HG03520 (cell line): Measurements from ENCODE around the gene THRAP3.
"Not testable (repeated sequence)": the region's sequence is repeated elsewhere in the genome, so short reads cannot be mapped to it uniquely, and the experiment has no call there.

Source experiments
- ATAC-seq: cut with Tn5 transposase; IDR thresholded peaks from one replicate; pipeline ENCODE4 v1.9.1; 2021; ENCODE audit warnings: mild to moderate bottlenecking, moderate library complexity; ENCODE audit not compliant: unreplicated experiment

Gene THRAP3, protein sequence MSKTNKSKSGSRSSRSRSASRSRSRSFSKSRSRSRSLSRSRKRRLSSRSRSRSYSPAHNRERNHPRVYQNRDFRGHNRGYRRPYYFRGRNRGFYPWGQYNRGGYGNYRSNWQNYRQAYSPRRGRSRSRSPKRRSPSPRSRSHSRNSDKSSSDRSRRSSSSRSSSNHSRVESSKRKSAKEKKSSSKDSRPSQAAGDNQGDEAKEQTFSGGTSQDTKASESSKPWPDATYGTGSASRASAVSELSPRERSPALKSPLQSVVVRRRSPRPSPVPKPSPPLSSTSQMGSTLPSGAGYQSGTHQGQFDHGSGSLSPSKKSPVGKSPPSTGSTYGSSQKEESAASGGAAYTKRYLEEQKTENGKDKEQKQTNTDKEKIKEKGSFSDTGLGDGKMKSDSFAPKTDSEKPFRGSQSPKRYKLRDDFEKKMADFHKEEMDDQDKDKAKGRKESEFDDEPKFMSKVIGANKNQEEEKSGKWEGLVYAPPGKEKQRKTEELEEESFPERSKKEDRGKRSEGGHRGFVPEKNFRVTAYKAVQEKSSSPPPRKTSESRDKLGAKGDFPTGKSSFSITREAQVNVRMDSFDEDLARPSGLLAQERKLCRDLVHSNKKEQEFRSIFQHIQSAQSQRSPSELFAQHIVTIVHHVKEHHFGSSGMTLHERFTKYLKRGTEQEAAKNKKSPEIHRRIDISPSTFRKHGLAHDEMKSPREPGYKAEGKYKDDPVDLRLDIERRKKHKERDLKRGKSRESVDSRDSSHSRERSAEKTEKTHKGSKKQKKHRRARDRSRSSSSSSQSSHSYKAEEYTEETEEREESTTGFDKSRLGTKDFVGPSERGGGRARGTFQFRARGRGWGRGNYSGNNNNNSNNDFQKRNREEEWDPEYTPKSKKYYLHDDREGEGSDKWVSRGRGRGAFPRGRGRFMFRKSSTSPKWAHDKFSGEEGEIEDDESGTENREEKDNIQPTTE

DNA sequence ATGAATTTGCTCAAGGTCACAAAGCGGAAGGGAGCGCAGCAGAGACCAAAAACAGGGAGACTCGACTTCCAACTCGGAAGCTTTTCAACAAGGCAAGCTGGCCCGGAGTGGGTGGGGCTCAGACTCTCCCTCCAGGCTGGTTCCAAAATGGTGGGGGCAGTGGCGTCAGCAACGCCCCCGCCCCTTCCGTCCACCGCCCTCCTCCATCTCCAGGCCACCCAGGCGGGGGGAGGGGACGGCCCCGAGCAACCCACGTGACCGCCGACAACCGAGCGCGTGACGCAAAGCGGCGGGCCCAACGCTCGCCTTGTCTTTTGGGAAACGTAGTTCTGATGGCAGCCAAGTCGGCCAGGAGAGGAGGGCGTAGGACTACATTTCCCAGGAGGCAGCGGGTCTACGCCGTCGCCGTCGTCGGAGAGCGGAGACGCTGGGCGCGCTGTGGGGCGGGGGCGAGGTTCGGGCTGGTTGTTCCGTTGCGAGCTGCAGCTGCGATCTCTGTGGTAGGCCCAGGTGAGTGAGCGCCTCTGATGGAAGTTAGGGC lies at the start of gene THRAP3:
TSS of gene THRAP3 (plus strand) at position 448 of the 541 bp plus-strand sequence. CDS start 58,121 bp downstream, outside the sequence.
- ATAC-seq: peak; percentile 85

DNA sequence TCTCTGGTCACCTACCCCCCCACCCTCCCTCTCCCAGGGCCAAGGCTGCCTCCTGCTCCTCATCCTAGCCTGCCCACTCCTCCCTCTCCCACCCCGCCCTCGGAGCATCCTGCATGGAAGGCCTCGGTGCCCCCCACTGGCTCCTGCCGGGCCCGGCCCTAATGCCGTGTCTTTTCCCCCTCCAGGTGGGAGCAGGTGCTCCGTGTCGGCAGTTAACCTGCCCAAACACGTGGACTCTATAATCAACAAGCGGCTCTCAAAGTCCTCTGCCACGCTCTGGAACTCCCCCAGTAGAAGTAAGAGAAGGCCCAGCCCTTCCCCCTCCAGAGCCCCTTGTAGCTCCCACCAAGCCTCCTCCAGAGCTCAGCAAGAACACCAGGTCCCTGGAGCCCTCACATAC lies 49.5 kb upstream of the THRAP3 start:
- ATAC-seq: no peak

DNA sequence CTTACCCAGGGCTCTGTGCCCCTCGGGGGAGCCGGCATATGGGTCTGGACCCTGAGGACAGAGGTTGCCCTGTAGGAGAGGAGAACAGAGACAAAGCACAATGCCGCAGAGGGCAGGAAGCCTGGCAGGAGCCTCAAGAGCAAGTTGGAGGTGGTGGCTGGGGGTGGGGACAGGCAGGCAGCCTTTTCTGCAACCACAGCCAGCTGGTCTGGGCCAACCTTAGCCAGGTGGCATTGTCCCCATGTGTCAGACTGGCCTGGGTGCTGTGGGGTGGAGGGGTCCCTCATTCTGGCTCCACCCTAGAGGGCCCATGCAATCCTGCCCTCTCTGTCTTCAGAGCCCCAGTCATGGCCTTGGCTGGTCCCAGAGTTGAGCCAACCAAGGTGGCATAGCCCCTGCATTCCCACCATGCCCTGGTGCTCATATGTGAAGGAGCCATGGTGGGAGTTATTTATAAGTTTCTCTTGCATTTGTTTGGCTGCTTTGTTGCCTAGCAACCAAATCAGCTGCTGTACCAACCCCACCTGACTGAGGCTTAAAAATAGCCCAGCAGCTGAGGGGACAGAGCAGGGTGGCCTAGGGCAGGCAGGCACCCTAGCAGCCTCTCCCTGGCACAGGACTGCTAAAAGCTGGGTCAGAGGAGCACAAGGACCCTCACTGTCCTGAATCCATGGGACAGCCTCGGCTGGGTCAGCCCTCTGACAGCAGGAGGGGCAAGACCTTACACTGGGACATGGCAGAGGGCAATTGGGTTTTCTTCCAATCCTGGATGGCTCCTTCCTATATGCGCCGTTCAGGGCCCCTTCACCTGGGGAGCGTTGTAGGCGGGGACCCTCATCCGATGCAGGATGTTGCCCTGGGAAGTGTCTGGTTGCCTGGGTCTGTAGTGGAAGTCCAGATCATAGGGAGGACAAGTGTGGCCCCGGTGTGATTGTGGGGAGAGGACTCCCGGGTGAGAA lies 48.8 kb upstream of the THRAP3 start:
- no peak for ATAC-seq

DNA sequence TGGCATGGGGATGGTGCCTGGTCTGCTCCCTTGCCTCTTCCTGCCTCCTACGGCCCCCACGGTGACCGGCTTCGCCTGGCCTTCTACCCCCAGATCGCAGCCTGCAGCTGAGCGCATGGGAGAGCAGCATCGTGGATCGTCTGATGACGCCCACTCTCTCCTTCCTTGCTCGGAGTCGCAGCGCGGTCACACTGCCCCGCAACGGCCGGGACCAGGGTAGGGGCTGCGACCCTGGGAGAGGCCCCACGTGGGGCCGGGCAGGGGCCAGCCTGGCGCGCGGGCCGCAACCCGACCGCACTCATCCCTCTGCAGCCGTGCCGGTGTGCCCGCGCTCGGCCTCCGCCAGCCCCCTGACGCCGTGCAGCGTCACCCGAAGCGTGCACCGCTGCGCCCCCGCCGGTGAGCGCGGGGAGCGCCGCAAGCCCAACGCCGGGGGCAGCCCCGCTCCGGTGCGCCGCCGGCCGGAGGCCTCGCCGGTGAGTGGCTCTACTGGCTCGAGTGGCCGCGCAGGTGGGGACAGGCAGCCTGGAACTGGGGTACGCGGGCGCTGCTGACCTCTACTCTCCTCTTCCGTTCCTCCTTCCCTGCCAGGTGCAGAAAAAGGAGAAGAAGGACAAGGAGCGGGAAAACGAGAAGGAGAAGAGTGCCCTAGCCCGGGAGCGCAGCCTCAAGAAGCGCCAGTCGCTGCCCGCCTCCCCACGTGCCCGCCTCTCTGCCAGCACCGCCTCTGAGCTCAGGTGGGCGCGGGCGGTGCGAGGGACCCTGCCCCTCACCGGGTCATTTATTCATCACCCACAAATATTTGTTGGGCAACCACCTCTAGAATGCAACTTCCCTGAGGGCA lies 47.9 kb upstream of the THRAP3 start:
- no peak for ATAC-seq

DNA sequence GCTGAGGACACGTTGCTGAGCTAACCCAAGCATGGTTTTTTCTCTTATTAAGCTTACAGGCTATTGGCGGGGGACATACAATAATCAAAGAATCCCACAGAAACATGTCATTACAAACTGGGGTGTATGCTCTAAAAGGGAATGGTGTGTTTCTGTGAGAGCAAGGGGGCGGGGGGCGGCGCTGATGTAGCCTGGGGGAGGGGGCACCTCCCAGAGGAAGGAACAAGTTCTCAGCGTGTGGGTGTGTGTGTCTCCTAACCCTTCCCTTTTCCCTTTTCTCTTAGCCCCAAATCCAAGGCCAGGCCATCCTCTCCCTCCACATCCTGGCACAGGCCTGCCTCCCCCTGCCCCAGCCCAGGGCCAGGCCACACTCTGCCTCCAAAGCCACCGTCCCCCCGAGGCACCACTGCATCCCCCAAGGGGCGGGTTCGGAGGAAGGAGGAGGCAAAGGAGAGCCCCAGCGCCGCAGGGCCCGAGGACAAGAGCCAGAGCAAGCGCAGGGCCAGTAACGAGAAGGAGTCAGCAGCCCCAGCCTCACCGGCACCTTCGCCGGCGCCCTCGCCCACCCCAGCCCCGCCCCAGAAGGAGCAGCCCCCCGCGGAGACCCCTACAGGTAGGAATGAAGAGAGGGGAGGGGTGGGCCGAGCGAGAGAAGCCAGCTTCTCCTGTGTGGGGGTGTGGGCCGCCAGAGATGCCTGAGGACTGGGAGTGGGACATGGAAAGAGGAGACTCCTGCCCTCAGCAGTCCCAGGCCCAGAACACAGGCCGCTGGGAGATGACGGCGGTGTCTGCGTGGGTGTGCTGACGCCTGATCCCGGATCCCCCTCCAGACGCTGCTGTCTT lies 46.4 kb upstream of the THRAP3 start:
- ATAC-seq: no peak

DNA sequence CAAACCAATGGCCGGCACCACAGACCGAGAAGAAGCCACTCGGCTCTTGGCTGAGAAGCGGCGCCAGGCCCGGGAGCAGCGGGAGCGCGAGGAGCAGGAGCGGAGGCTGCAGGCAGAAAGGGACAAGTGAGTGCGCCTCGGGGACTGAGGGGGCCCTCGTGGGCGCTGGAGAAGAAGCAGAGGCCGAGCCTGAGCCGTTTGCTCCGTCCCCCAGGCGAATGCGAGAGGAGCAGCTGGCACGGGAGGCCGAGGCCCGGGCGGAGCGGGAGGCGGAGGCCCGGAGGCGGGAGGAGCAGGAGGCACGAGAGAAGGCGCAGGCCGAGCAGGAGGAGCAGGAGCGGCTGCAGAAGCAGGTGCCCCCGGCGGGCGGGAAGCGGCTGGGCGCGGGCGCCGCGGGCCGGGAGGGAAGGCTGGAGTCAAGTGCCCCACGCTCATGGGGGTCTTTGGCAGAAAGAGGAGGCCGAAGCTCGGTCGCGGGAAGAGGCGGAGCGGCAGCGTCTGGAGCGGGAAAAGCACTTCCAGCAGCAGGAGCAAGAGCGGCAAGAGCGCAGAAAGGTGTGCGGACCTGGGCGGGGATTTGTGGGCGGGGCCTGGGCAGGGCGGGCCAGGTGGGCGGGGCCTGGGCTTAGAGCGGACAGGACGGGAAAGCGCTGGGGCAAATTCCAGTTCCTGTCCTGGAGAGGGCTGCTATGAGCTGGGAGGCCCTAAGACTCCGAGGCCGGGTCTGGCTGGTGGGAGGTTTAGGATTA lies 45.6 kb upstream of the THRAP3 start:
- no peak for ATAC-seq

DNA sequence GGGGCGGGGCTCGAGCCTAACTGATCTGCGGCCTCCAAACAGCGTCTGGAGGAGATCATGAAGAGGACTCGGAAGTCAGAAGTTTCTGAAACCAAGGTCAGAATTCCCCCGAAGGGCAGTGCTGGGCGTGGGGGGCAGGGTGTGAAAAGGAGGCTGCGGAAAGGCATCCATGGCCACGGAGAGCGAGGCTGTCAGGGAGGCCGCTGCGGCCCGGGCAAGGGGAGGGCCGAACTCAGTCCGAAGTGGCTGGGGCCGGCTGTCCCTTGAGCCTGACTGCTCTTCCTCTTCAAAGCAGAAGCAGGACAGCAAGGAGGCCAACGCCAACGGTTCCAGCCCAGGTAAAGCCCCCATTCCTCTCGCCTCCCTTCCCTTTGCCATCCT lies 45.0 kb upstream of the THRAP3 start:
- no peak for ATAC-seq

DNA sequence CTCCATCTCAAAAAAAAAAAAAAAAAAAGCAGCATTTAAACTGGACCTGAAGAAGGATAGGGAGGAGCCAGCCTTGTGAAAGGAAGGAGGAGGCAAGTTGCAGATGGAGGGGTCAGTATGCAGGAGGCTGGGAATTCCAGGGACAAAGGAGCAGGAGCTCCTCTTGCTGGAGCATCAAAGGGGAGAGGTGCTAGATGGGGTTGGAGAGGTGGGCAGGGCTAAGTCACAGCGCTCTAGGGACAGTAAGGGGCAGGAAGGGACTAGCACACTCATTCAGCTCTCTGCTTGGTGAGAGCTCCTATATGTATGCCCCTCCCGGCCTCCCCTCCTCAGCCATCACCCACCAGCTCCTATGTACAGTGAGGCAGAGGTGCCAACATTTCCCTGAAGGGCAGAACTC lies 41.5 kb upstream of the THRAP3 start:
- no peak for ATAC-seq

DNA sequence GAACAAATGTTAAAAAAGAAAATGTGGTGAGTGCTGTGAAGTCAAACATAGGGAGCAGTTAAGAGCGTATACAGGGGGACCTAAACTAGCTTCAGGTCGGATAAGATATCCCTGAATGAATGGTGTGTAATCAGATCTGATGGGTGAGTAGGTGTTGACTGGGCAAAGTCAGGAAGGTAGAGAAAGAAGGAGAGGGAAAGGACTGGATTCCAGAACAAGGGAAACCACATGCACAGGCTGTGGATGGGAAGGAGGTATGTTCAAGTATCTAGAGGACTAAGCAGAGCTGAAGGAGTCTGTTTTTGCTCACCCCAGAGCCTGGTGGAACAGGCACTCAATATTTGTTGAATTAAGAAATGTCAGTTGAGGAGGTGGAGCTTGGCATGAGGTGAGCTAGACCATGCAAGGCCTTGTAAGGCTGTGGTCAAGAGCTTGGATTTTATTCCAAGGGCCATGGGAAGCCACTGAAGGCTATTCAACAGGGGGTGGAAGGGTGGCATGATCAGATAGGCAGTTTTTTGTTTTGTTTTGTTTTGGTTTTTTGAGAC lies 40.9 kb upstream of the THRAP3 start:
- no peak for ATAC-seq

DNA sequence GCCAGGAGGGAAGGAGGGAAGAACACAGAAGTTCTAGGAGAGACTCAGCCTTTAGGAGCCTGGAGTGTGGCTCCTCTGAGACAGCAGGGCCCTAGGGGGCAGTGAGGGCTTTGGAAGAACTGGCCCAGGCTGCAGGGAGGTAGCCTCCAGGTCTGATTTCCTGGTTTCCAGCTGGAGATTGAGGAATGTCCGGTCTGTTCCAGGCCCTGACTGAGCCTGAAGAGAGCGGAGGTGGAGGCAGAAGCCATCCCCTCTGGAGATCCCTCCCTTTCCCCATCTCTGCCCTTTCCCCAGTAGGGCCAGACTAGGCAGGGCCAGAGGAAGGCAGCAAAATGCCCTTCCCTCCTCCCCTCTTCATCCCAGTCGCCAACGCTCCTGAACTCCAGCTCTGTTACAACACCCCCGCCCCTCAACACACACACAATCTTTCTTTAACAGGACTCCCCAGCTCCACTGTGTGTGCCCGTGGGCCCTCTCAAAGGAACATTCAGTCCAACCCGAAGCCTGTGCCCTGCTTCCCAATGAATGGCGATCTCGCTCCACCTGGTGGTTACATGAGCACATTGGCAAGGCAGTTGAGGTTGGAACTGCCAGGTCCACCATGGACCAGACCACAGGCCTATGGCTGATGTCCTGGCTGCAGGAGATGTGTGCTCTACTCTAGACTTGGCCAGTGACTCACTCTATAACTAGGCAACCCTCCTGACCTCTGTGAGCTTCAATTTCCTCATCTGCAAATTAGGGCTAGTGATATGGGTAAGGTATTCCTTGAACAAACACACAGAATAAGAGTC lies 36.2 kb upstream of the THRAP3 start:
- ATAC-seq: no peak

DNA sequence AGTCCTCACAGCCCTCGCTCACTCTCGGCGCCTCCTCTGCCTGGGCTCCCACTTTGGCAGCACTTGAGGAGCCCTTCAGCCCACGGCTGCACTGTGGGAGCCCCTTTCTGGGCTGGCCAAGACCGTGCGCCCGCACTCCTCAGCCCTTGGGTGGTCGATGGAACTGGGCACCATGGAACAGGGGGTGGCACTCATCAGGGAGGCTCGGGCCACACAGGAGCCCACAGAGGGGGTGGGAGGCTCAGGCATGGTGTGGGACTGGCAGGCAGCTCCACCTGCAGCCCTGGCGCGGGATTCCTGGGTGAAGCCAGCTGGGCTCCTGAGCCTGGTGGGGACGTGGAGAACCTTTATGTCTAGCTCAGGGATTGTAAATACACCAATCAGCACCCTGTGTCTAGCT lies 27.4 kb upstream of the THRAP3 start:
- ATAC-seq: not testable (repeated sequence)

DNA sequence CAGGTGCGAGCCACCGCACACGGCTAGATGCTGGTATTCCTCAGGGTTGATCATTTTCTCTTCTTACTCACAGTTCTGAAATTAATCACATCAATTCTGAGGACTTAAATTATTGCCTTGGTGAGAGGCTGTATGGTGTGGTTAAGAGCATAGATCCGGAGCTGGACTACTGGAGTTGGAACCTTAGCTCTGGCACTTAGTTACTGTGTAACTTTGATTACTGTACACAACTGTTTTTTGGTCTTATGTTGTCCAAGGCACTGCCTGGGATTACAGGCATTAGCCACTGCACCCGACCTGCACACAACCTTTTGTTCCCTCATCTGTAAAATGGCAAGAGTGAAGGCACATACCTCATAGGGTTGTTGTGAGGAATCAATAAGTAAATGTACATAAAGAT lies 25.6 kb upstream of the THRAP3 start:
- no peak for ATAC-seq

DNA sequence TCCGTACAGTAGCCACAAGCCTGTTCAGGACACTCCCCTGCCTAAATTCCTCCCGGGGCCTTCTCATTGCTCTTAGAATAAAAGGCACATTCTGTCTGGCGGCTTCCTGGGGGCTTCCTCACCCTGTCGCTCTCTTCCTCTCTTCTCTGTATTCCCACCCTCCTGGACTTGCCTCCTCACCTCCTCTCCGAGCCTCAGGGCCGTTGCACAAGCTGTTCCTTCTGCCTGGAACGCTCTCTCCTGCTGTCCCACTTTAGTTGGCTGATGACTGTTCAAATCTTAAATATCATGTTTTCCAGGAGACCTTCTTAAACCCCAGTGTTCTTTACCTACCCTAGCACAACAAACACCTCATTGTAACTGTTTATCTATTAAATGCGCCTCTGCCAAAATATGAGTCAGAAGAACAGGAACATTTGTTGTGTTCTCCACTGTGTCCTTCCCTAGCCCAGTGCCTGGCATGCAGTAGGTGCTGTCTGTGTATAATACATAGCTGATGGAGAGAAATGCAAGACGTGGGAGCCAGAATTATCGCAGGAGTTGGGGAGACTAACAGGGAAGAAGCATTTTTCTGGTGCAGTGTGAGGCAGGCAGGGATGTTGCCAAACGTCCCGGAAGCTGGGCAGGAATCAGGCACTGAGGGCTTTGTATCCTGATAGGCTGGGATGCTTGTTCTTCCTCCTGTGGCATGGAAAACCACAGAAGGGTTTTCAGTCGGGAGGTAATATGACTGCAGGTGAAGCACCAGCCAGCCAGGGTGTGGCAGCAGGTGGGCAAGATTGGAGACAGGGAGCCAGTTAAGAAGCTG lies 24.1 kb upstream of the THRAP3 start:
- ATAC-seq: no peak

DNA sequence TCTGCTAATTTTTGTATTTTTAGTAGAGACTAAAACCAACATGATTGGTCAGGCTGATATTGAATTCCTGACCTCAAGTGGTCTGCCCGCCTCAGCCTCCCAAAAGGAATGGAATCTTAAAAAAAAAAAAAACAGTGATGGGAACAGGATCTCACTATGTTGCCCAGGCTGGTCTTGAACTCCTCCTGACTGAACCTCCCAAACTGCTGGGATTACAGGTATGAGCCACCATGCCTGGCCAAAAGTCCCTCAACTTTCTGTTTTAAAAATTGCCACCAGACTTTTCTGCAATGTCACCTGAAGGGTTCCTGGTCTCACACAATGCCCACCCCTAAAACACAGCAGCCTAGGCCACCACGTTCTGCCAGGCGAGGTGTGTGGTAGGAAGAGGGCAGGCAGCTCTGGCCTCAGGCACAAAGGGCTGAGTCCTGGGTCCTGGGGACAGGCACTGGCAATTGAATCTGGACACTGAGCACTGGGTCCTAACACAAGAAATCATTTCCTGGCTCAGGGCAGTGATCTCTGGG lies 21.2 kb upstream of the THRAP3 start:
- ATAC-seq: no peak

DNA sequence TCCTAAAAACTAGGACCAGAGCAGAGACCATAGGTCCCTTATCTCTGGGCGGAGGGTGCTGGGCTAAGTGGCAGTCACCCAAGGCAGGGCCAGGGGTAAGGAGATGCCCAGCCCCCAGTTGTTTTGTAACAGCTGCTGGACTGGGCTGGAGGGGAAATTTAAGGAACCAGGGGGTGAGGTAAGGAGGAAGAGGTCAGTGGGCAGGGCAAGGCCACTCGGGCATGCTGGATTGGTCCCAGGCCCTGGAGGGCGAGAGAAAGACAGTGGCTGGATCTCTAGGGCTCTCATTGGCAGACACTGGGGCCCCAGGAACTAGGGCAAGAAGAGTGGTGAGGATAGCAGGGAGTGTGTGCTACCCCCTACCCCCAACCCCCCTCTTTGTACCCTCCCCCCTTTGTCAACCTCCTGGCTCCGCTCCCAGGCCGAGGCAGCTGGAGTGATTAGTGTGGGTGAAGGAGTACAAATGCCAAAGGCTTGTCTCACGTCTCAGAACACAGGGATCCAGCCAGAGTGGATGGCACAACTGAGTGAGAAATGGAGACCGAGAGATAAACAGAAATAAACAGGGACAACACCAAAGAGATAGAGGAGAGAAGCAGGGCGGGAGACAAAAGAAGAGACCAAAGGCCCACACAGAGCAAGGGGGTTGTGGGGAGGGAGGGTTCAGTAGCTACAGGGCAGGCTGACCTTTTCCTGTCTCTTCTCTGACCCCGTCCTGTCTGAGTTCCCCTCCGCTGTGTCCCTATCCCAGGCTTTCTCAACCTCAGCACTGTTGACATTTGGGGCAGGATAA lies 20.5 kb upstream of the THRAP3 start:
- no peak for ATAC-seq
